Measurements from ENCODE around the gene SKAP1.
"Not testable (repeated sequence)": the region's sequence is repeated elsewhere in the genome, so short reads cannot be mapped to it uniquely, and the experiment has no call there.

SKAP1 gene

GRCh38 chr17:48240122-48240521 is 189.9 kb downstream of the SKAP1 start:
- DNase-seq: no peak

- DNase-seq: no peak
These were observed 190.4 kb downstream of the SKAP1 start for GRCh38 chr17:48239603-48239995.

GRCh38 chr17:48238933-48239602 is 190.9 kb downstream of the SKAP1 start:
- DNase-seq: no peak

GRCh38 chr17:48237456-48237855 is 192.6 kb downstream of the SKAP1 start:
- no peak for DNase-seq

GRCh38 chr17:48236681-48237134 is 193.3 kb downstream of the SKAP1 start:
- no peak for DNase-seq

- DNase-seq: no peak
These were observed 195.1 kb downstream of the SKAP1 start for GRCh38 chr17:48234922-48235321.

GRCh38 chr17:48231995-48232959 is 197.7 kb downstream of the SKAP1 start:
- DNase-seq: no peak

GRCh38 chr17:48229936-48230335 is 200.1 kb downstream of the SKAP1 start:
- no peak for DNase-seq

GRCh38 chr17:48228720-48229119 is 201.3 kb downstream of the SKAP1 start:
- DNase-seq: no peak

GRCh38 chr17:48225725-48226567 is 204.1 kb downstream of the SKAP1 start:
- DNase-seq: no peak

GRCh38 chr17:48223945-48224344 is 206.1 kb downstream of the SKAP1 start:
- no peak for DNase-seq

- no peak for DNase-seq
These were observed 210.4 kb downstream of the SKAP1 start for GRCh38 chr17:48219617-48220016.

GRCh38 chr17:48215583-48216139 is 214.4 kb downstream of the SKAP1 start:
- DNase-seq: no peak

GRCh38 chr17:48213797-48214196 is 216.2 kb downstream of the SKAP1 start:
- no peak for DNase-seq

GRCh38 chr17:48211787-48212186 is 218.2 kb downstream of the SKAP1 start:
- DNase-seq: no peak

GRCh38 chr17:48211011-48211410 is 219.0 kb downstream of the SKAP1 start:
- no peak for DNase-seq

GRCh38 chr17:48209973-48210372 is 220.0 kb downstream of the SKAP1 start:
- no peak for DNase-seq

- no peak for DNase-seq
These were observed 222.1 kb downstream of the SKAP1 start for GRCh38 chr17:48207776-48208544.

GRCh38 chr17:48207036-48207435 is 223.0 kb downstream of the SKAP1 start:
- not testable (repeated sequence) for DNase-seq

GRCh38 chr17:48202959-48203358 is 227.1 kb downstream of the SKAP1 start:
- DNase-seq: no peak

GRCh38 chr17:48198950-48199541 is 231.0 kb downstream of the SKAP1 start:
- no peak for DNase-seq

- DNase-seq: no peak
These were observed 234.1 kb downstream of the SKAP1 start for GRCh38 chr17:48195910-48196309.
